Bone marrow (tissue), 2 donors: ENCODE results near the gene MAPK8IP3.

Experiments used
- DNase-seq, 2 donors: peaks; one replicate each; lab custom pipeline; 2025; lab: John Stamatoyannopoulos, UW

MAPK8IP3 gene

GRCh38 chr16:1705688-1706385 lies at the start of gene MAPK8IP3:
Gene MAPK8IP3, plus strand, starts transcription at chr16:1706195. Its CDS starts 145 bp downstream, at chr16:1706340.
- DNase-seq, result peak; percentile 64 to 93

- DNase-seq, result no peak
These were observed 49.0 kb upstream of the MAPK8IP3 start for GRCh38 chr16:1656808-1657617.

DNA sequence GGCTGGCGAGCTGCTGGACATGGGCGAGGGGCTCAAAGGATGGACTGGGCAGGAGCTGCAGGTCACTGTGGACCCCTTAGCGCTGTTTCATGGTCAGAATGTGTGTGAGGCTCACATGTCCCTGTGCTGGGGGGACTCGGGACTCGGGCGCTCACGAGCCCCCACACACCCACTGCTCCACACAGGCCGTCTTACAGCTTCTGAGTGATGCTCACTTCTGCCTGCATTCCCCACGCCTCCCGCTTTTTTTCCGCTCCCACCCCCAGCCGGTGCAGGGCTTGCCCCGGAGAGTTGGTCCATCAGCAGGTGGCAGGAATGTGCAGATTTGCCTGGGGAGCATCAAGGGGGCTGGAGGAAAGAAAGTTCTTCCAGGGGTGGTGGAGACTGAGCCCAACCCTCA lies 48.2 kb upstream of the MAPK8IP3 start:
- no peak for DNase-seq

DNA sequence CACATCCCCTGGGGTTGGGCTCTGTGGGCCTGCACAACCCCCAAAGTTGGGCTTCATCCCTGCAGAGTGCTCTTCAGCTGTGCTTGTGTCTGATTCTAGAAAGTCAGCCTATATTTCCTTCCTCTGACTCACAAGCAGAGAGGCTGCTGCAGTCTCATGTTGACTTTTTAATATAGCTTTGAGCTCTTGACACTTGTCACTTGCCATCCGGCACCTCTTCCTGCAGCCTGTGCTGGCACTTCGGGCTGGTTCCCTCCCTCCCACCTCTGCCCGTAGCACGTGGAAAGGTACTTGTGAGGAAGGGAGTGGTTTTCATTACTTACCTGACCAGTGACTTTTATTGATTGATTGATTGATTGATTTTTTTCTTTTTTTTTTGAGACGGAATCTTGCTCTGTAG lies 47.0 kb upstream of the MAPK8IP3 start:
- DNase-seq, result peak in 1 of 2 donors; percentile 87

DNA sequence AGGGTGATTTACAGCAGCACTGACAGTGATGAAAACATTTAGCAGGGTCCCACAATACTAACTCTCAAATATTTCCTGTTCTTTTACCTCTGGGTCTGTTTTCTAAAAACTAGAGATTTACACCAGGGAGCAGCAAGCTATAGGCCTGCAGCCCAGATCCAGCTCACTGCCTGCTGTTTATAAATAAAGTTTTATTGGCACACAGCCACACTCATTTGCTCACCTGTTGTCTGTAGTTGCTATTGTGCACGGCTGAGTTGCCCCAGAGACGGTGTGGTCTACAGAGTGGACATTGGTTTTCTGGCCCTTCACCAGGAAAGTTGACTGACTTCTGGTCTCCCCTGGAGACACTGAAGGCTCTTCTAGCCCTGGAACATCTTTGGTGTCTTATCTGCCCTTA lies 44.2 kb upstream of the MAPK8IP3 start:
- DNase-seq, result no peak

GRCh38 chr16:1662543-1662942 lies 43.5 kb upstream of the MAPK8IP3 start:
- no peak for DNase-seq

DNA sequence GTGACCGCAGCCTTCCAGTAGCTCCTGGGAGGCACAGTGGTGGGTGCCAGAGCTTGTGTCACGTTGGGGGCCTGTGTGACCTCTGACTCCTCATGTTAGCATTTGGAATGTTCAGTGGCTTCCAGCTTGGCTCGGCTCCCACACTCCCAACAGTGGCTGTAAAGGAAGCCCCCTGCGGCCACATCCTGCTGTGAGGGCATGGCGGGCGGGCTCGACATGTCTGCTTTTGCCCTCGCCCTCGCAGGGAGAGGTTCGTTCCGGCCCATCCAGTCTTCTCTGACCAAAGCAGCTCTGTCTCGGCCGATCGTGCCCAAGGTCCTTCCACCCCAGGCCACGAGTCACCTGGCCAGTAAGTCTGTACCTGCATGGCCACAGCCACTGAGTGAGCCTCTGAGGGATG lies 40.2 kb upstream of the MAPK8IP3 start:
- no peak for DNase-seq

- no peak for DNase-seq
These were observed 39.7 kb upstream of the MAPK8IP3 start for GRCh38 chr16:1666316-1666715.

DNA sequence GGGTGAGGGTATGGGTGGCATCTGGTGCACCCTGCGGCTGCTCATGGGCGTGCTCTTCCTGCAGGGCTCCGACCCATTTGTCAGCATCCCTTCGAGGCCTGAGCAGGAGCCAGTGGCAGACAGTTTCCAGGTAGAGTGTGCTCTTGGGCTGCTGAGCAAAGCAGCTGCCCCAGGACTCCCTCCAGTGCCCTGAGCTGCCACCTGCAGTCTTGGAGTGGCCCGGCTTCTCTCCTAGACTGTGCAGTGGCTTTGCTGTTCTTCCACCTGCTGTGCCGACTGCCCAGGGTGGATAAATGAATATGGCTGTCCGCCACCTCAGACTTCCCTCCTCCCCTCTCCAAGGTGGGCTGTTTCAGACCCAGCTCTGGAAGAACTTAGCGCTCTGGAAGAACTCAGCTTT lies 38.7 kb upstream of the MAPK8IP3 start:
- no peak for DNase-seq

- no peak for DNase-seq
These were observed 38.1 kb upstream of the MAPK8IP3 start for GRCh38 chr16:1667916-1668315.

GRCh38 chr16:1668612-1669319 lies 37.2 kb upstream of the MAPK8IP3 start:
- no peak for DNase-seq

- no peak for DNase-seq
These were observed 36.3 kb upstream of the MAPK8IP3 start for GRCh38 chr16:1669698-1670097.

DNA sequence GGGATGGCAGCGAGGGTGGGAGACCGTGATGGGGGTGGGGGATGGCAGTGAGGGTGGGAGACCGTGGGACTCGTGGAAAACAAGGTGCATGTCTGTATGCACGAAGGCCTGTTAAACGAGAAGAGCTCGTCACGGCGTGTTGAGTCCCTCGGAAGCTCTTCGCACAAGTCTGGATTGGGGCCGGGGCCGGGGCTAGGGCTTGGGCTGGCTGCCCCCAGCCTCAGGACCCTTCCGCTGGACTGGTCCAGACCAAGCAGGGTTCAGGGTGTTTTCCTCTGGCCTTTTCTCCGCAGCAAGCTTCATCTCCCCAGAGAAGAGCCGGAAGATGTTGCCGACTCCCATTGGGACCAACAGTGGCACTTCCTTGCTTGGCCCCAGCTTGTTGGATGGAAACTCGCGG lies 35.6 kb upstream of the MAPK8IP3 start:
- no peak for DNase-seq

DNA sequence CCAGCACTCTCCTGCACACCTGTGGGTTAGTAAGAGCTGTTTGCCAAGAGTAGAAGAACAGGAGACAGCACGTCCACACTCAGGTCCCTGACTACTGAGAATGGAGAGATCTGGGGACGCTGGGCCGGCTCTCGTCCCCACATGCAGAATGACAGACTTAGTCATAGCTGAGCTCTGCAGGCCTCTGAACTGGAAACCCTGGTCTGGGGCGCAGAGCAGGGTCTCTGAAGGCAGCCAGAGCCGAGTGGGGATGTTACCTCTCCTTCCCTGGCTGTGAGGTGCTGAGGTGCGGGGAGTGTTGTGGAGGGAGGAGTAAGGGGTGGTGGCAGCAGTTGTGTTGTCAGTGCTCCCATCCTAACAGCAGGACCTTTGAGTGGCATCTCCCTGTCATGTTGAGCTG lies 35.1 kb upstream of the MAPK8IP3 start:
- no peak for DNase-seq

DNA sequence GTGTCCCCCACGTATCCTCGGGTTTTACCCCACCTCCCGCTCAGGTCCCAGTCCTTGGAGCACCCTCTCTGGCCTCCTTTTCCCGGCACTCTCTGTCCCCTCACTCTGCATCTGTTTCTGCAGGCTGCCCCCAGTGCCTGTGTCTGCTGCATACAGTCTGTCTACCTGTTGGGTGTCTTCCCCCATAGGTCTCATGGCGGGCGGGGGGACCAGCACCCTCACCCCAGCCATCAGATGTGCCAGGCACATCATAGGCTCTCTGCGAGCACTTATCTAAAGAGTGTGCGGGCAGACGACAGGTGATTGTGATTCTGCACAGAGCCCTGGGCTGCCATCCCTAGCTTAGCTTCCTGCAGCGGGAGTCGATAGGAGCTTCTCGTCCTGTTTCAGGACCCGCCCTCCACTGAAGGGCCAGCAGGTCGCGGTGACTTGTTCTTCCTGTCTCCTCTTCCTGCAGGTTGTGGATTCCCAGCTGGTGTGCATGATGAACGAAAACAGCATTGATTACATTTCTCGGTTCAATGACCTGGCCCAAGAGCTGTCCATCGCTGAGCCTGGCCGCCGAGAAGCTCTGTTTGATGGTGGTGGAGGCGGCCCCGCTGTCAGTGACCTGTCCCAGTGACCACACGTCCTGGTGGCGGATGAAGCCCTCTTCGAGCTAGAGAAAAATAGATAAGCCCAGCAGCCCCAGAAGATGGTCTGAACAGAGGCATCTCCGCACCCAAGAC lies 32.4 kb upstream of the MAPK8IP3 start:
- DNase-seq, result no peak

- DNase-seq, result no peak
These were observed 31.7 kb upstream of the MAPK8IP3 start for GRCh38 chr16:1674306-1674705.

DNA sequence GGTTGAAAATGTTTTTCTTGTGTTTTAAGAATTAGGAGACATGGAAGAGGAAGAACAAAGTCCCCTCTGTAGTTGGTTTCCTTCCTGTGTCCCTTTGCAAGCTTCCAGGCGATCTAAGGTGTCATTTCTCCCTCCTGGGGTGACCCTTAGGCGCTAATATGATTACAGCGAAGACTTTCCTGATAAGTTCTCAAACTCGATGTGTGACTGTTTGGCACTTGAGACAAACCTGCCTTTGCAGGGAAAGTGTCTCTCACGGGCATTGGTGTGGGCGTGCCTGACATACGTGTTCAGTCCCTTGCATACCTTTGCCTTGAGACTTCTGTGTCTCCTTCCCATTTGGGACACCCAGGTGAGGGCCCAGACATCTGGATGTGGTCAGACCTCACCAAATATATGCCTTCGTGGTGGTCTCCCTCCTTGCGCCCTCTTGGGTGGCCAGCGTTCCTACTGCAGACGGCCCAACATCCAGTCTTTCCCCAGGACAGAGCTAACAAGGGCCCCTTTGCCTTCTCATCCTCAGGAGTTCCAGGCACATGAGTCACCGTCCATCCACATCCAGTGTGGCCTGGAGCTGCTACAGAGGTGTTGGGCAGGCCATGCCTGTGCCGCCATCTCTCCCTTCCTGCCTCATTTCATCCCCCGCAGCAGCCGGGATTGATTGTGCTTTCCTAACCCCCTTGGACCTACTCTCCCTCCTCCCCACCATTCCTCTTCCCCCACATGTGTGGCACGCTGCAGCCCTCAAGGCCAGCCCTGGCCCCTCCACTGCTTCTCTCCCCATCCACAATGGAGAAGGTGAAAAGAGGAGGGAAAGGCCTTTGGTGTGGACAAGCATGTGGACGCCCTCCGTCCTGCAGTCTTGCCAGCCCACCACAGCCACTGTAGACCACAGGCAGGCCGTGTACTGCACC lies 31.0 kb upstream of the MAPK8IP3 start:
- DNase-seq, result no peak

DNA sequence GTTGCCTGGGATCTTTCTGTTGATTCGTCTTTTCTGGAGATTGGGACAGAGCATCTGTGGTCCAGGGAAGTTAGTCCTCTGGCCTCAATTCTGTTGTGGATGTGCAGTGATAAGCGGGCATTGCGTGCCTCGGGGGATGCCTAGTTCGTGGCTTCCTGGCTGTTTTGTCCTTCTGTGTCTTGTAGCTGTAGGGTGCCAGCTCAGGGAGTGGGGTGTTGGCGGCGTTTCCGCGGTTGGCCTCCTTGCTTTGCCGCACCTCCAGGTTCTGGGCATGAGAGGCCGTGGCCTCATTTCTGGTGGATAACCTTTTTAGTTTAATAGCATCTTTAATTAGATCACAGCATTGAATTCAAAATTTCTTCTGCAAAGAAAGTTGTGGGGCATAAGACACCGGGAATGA lies 29.3 kb upstream of the MAPK8IP3 start:
- DNase-seq, result no peak

DNA sequence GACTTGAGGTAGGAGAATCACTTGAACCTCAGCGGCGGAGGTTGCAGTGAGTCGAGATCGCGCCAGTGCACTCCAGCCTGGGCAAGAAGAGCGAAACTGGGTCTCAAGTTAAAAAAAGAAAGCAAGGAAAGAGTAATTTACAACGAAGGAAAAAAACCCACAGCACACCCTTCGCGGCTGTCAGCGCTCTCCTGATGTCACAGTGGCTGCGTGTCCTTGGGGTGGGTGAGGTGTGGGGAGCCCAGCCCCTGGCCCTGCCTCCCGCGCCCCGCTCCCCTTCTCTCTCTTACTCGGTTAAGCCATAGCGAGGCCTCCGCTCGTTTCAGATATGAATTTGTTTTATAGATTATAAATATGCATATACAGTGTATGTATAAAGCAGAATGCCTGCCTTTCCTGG lies 28.7 kb upstream of the MAPK8IP3 start:
- no peak for DNase-seq

- peak; percentile 79 to 89 for DNase-seq
These were observed 28.0 kb upstream of the MAPK8IP3 start, which contains the start of gene JPT2 for GRCh38 chr16:1677942-1678499. Gene JPT2, plus strand, starts transcription at chr16:1678279. Its CDS starts 34 bp downstream, at chr16:1678313.
